Nephron progenitor cell (in vitro differentiated cells): Measurements from ENCODE around the gene KBTBD3.

Experiments used
- DNase-seq: peaks from one replicate; pipeline ENCODE4 v3.0.0; 2021
- H3K27ac Mint-ChIP-seq: 2 replicates; pipeline ENCODE4 v1.8.0; 2021; ENCODE audit warnings: mild to moderate bottlenecking, moderate library complexity, mixed read lengths
- H3K27me3 Mint-ChIP-seq: 2 replicates; pipeline ENCODE4 v1.8.0; 2021; ENCODE audit warnings: mild to moderate bottlenecking, low read depth, mixed read lengths; ENCODE audit not compliant: poor library complexity
- H3K36me3 Mint-ChIP-seq: 2 replicates; pipeline ENCODE4 v1.8.0; 2021; ENCODE audit warnings: low read depth, mixed read lengths
- H3K4me1 Mint-ChIP-seq: 2 replicates; pipeline ENCODE4 v1.8.0; 2021; ENCODE audit warnings: mixed read lengths
- H3K4me3 Mint-ChIP-seq: 2 replicates; pipeline ENCODE4 v1.8.0; 2021; ENCODE audit warnings: mild to moderate bottlenecking, moderate library complexity, mixed read lengths
- H3K9me3 Mint-ChIP-seq: 2 replicates; pipeline ENCODE4 v1.8.0; 2021; ENCODE audit warnings: mild to moderate bottlenecking, moderate library complexity, mixed read lengths
- TF ChIP-seq, protein P1 (sequence below): fragments of 200-600 bp; sonication (generic); IDR thresholded peaks from 2 replicates; pipeline ENCODE4 v1.5.0; 2021; ENCODE audit warnings: antibody characterized with exemption

KBTBD3 gene, protein sequence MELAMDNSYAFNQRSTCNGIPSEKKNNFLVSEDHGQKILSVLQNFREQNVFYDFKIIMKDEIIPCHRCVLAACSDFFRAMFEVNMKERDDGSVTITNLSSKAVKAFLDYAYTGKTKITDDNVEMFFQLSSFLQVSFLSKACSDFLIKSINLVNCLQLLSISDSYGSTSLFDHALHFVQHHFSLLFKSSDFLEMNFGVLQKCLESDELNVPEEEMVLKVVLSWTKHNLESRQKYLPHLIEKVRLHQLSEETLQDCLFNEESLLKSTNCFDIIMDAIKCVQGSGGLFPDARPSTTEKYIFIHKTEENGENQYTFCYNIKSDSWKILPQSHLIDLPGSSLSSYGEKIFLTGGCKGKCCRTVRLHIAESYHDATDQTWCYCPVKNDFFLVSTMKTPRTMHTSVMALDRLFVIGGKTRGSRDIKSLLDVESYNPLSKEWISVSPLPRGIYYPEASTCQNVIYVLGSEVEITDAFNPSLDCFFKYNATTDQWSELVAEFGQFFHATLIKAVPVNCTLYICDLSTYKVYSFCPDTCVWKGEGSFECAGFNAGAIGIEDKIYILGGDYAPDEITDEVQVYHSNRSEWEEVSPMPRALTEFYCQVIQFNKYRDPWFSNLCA

DNA sequence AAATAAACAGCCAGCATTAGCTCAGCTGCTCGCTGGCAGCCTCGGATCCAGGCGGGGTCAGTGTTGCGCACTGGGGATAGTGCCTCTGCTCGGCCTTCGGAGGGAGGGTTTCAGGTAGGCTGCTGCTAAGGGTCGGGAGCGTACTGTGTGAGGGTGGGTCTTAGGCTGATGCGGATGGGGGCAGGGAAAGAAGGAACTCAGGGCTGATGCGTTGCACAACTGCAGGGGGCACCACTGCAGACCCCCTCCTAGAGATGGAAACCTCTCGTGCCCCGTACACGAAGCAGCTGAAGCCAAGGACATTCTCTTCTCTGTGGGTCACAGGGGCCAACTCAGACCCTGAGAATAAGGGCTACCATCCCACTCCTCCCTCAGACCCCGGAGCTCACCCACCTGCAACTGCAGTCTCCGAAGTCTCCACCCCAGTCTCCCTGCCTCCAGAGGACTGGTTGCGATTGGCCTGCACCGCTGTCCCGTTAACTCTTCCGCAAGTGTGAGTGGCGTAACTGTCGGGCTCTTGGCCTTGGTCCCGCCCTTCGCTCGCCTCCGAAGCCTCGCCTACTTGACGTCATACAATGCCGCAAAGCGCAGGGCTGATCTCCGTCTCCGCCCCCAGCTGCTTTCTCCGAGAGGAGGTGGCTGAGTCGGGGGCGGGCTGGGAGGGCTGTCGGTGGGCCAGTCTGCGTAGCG is at the start of gene KBTBD3:
KBTBD3 (minus strand) TSS at position 429 of the 690 bp plus-strand sequence. CDS start 18,250 bp downstream, outside the sequence.
- Mint-ChIP-seq H3K27ac (peak within 1 kb of the TSS; percentile 100), H3K9me3 (no peaks in the 10 kb centered on the region), H3K4me1 (peaks cover 51% of the 10 kb centered on the region), H3K4me3 (peak within 1 kb of the TSS; percentile 93), H3K27me3 (no peaks in the 10 kb centered on the region), H3K36me3 (peaks cover 28% of the 10 kb centered on the region)
- TF ChIP-seq, protein P1, sequence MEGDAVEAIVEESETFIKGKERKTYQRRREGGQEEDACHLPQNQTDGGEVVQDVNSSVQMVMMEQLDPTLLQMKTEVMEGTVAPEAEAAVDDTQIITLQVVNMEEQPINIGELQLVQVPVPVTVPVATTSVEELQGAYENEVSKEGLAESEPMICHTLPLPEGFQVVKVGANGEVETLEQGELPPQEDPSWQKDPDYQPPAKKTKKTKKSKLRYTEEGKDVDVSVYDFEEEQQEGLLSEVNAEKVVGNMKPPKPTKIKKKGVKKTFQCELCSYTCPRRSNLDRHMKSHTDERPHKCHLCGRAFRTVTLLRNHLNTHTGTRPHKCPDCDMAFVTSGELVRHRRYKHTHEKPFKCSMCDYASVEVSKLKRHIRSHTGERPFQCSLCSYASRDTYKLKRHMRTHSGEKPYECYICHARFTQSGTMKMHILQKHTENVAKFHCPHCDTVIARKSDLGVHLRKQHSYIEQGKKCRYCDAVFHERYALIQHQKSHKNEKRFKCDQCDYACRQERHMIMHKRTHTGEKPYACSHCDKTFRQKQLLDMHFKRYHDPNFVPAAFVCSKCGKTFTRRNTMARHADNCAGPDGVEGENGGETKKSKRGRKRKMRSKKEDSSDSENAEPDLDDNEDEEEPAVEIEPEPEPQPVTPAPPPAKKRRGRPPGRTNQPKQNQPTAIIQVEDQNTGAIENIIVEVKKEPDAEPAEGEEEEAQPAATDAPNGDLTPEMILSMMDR = peak; percentile 33
- peak; percentile 97 for DNase-seq

DNA sequence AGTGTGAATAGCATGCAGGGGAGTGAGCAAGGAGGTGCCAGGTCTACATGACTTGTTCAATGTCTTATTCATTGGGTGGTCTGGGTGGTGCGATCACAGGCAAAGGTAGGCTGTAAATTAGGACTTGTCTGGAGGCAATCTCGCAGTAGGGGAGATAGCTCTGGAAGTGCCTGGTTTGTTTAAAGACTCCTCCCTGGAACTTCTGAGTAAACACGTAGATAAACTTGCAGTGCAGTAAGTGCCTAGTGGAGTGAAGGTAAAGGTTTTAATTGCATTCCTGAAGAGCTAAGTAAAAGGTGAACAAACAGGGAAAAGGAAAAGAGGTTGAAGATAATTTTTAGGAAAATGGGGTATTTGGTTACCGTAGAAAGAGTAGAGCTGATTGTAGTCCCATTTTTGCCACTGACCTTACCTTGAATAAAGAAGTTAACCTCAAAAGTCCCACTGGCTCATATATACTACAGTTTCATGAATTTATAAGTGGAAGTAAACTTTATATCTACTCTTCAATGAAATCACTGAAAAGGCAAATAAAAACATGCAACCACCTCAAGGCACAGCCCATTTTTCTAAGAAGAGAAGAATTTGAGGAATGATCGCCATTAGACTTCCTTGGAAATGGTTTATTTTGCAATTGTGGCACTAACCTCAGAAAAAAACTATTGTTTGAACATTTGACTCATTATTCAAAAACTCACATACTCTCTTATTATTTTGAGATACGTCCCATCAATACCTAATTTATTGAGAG is 44.6 kb upstream of the KBTBD3 start:
- Mint-ChIP-seq H3K36me3 (no peaks in the 10 kb centered on the region), H3K27me3 (peaks cover 3% of the 10 kb centered on the region), H3K4me1 (peaks cover 5% of the 10 kb centered on the region), H3K4me3 (no peak overlapping the region), H3K27ac (no peak overlapping the region), H3K9me3 (peaks cover 8% of the 10 kb centered on the region)
- TF ChIP-seq, protein P1 = no peak
- DNase-seq = no peak

GRCh38 chr11:106105986-106106385 is 28.8 kb upstream of the KBTBD3 start:
- Mint-ChIP-seq H3K27me3 (peaks cover 3% of the 10 kb centered on the region), H3K4me1 (no peaks in the 10 kb centered on the region), H3K36me3 (peaks cover 5% of the 10 kb centered on the region), H3K4me3 (no peak overlapping the region), H3K27ac (no peak overlapping the region), H3K9me3 (no peaks in the 10 kb centered on the region)
- no peak for DNase-seq
- TF ChIP-seq, protein P1 = no peak

DNA sequence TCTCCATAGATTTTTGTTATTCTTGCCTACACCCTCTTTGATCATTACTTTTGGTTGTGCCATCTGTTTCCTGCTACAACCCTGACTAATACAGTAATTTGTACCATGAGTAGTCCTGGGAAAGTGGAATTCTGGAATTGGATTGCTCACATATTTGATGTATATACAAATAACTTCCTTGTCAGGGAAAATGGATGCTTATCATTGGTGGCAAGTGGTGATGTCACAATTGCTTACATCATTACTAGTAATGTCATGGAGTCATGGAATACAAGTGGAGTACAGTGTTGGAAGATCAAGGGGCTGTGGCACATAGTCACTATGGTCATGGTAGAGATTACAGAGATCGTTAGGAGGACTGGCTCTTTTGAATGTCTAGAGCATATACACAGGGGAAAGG is 24.7 kb upstream of the KBTBD3 start:
- Mint-ChIP-seq H3K9me3 (no peaks in the 10 kb centered on the region), H3K27ac (peak overlapping the region; percentile 29), H3K27me3 (peaks cover 3% of the 10 kb centered on the region), H3K4me1 (no peaks in the 10 kb centered on the region), H3K4me3 (no peak overlapping the region), H3K36me3 (peaks cover 26% of the 10 kb centered on the region)
- no peak for DNase-seq
- TF ChIP-seq, protein P1 = no peak

DNA sequence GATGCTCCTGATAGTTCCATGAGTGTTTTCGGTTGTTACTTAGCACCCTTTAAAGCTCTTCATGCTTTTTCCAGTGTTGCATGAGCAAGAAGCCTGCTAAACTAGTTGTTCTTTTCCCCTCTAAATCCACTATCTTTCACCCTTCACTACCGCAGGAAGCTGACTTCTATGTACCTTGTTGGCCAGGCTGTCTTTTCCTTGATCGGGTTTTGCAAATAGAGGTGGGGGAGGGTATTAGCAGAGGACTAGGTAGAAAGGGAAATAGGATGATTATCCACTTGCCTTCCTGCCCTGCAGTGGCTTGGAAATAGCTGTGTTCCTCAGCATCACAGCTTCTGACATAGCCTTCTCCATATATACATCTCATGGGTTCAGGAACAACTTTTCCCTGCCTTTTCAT is 24.2 kb upstream of the KBTBD3 start:
- peaks cover 3% of the 10 kb centered on the region for H3K27me3 Mint-ChIP-seq
- no peaks in the 10 kb centered on the region for H3K4me1 Mint-ChIP-seq
- TF ChIP-seq, protein P1 = no peak
- peaks cover 30% of the 10 kb centered on the region for H3K36me3 Mint-ChIP-seq
- no peak for DNase-seq
- no peak overlapping the region for H3K4me3 Mint-ChIP-seq
- H3K27ac Mint-ChIP-seq = peak overlapping the region; percentile 29
- H3K9me3 Mint-ChIP-seq = no peaks in the 10 kb centered on the region
